Adrenal gland (tissue), 12 donors: ENCODE measurements around the gene ZFHX3. TPM values are rescaled to one million over a fixed set of nuclear protein-coding genes. Genes with fewer than 3 reads are reported as not detected.

Experiments used
- DNase-seq, 7 donors: peaks; one replicate each; pipeline ENCODE4 v3.0.0-alpha.2; 2019 to 2020
- H3K27ac ChIP-seq, 5 donors: fragments of 200-600 bp; sonication (generic) in 4 of 5; 1 replicate in 3 of 5; 2 replicates in 2 of 5; pipeline versions ENCODE4 v1.5.1 to v1.8.0; 2016 to 2020; ENCODE audit warnings: mild to moderate bottlenecking in 1 of 5
- H3K27me3 ChIP-seq: fragments of 200-600 bp; 2 replicates; pipeline ENCODE4 v1.8.0; 2021
- H3K36me3 ChIP-seq, 2 donors: fragments of 200-600 bp; replicated peaks in 1 of 2; 1 replicate in 1 of 2; 2 replicates in 1 of 2; pipeline versions ENCODE4 v1.5.1 to v1.8.0; 2018 to 2022
- H3K4me1 ChIP-seq, 2 donors: fragments of 200-600 bp; replicated peaks in 1 of 2; 1 replicate in 1 of 2; 2 replicates in 1 of 2; pipeline versions ENCODE4 v1.5.1 to v1.8.0; 2018 to 2021
- H3K4me3 ChIP-seq, 4 donors: fragments of 200-600 bp; sonication (generic) in 3 of 4; one replicate each; pipeline ENCODE4 v1.5.1; 2016 to 2018
- H3K9me3 ChIP-seq, 3 donors: fragments of 200-600 bp; sonication (generic) in 1 of 3; replicated peaks in 1 of 3; 1 replicate in 2 of 3; 2 replicates in 1 of 3; pipeline versions ENCODE4 v1.5.1 to v1.8.0; 2016 to 2021
- CTCF ChIP-seq, 6 experiments: fragments of 450-650 bp in 4 of 6; fragments of 200-600 bp in 2 of 6; sonication (generic) in 1 of 6; IDR thresholded peaks; 1 replicate in 5 of 6; 2 replicates in 1 of 6; pipeline versions ENCODE4 v1.5.1 to v1.8.0; 2016 to 2021; ENCODE audit warnings: antibody characterized with exemption in 6 of 6, mild to moderate bottlenecking in 2 of 6, moderate library complexity in 1 of 6
- POLR2A ChIP-seq, 2 donors: fragments of 450-650 bp; IDR thresholded peaks; one replicate each; pipeline ENCODE4 v1.6.1; 2017; ENCODE audit warnings: antibody characterized with exemption in 2 of 2, mild to moderate bottlenecking in 2 of 2, moderate library complexity in 1 of 2
- WGBS, 4 donors: extraction: QIAGEN DNeasy Blood & Tissue Kit in 2 of 4; methylation state at CpG; one replicate each; pipeline versions ENCODE4 v1.1.5 to v1.1.7; 2013 to 2017; 5-methylcytosine and 5-hydroxymethylcytosine counted together
- intact Hi-C, 2 donors: fragments of 100-400 bp; cut with DNase I; formaldehyde crosslinking; loops; one replicate each; pipeline versions ENCODE4 v1.14.1 to v1.15.0; 2022 to 2023
- polyA plus RNA-seq, 3 donors: library from polyadenylated mRNA; stranded (reverse); fragments of 200-250 nt in 2 of 3; fragments of 350-450 nt in 1 of 3; fragmentation: Illumina TruSeq in 1 of 3; extraction: RNeasy Lipid Tissue Mini Kit (QIAGEN cat#74804) in 1 of 3; gene quantifications; one replicate each; pipeline ENCODE4 v1.2.3, GENCODE V29; 2013 to 2014
- total RNA-seq, 9 donors: library from RNA; depleted of rRNA in 4 of 9; stranded (reverse); fragments of >200 nt in 4 of 9; fragments of 120-200 nt in 1 of 9; fragmentation: NEBNext Ultra II Directional in 1 of 9; extraction: Animal tissue kit (Norgen Biotek cat#: 25700) in 1 of 9; gene quantifications; one replicate each; pipeline versions ENCODE4 v1.1.0 to v1.2.4, GENCODE V29; 2013 to 2023
- donor health status: healthy with polysubstance abuse.
- donor health status: Bipolar disorder and iron deficiency.
- donor health status: DM: yes; HTN: yes; CAD: no.
- donor health status: DM: no; HTN: no; CAD: no.
- donor health status: DM: no; HTN: no; CAD: no.
- donor health status: DM: yes; HTN: yes; CAD: no.

ZFHX3 gene
- total and polyA plus RNA-seq, 12 donors = 2.4 to 31.6 (median 19.3) TPM

GRCh38 chr16:73014768-73015167 lies 33.2 kb downstream of the ZFHX3 start:
- H3K27me3 ChIP-seq = no peaks in the 10 kb centered on the region
- no peaks in the 10 kb centered on the region for H3K36me3 ChIP-seq
- H3K9me3 ChIP-seq = no peaks in the 10 kb centered on the region
- WGBS, 4 donors = 85 to 97% (median 91%) methylated on average over 3 of the region's 3 CpGs
- no peak overlapping the region for H3K4me3 ChIP-seq
- DNase-seq = no peak
- no peak for TF ChIP-seq CTCF (IDR thresholded peaks at IDR 0.05)
- TF ChIP-seq POLR2A (IDR thresholded peaks at IDR 0.05) = no peak
- intact Hi-C loops = no loop called here
- H3K4me1 ChIP-seq = peaks cover 21 to 40% of the 10 kb centered on the region in 2 donors
- H3K27ac ChIP-seq = no peak overlapping the region

DNA sequence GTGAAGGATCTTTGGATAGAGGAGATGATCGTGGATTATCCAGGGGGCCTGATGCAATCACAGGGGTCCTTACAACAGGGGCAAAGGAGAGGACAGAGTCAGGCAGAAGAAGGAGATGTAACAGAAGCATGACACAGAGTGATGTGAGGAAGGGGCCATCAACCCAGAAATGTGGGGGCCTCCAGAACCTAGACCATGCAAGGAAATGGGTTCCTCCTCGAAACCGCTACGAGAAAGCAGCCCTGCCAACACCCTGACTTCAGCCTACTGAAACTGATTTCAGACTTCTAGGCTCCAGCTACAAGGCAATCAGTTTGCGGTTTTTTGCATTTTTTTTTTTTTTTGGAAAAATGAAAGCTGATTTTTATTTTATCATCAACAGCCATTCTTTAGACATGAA lies 34.0 kb downstream of the ZFHX3 start:
- WGBS, 4 donors = 95 to 97% (median 96%) methylated on average over 5 of the region's 5 CpGs
- Histone ChIP-seq H3K9me3 (no peaks in the 10 kb centered on the region), H3K27ac (no peak overlapping the region), H3K4me3 (no peak overlapping the region), H3K36me3 (no peaks in the 10 kb centered on the region), H3K27me3 (no peaks in the 10 kb centered on the region), H3K4me1 (peaks cover 13 to 32% of the 10 kb centered on the region in 2 donors)
- no peak for TF ChIP-seq POLR2A (IDR thresholded peaks at IDR 0.05)
- TF ChIP-seq CTCF (IDR thresholded peaks at IDR 0.05) = no peak
- intact Hi-C loops = no loop called here
- no peak for DNase-seq

DNA sequence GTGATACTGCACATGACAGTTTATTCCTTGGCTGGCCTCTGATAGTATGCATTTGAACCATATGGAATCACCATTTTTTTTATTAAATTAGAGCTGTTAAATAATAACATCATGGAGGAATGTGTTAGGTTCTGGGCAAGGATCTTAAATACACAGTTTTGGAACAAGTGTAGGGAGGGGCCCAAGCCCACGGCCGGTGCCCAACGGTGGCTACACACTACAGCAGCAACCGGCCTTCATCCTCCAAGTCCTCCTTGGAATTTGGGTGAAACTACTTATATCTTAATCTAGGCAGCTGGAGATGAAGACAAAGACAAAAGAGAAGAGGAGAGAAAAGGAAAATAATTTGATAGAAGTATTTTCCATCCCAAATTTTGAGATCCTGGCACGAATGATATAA lies 35.6 kb downstream of the ZFHX3 start:
- H3K36me3 ChIP-seq = no peaks in the 10 kb centered on the region
- 92 to 100% (median 93%) methylated on average over 5 of the region's 5 CpGs for WGBS, 4 donors
- H3K27ac ChIP-seq = no peak overlapping the region
- H3K9me3 ChIP-seq = no peaks in the 10 kb centered on the region
- H3K4me3 ChIP-seq = no peak overlapping the region
- DNase-seq = peak in 1 of 7 donors; percentile 7
- H3K27me3 ChIP-seq = no peaks in the 10 kb centered on the region
- H3K4me1 ChIP-seq = peaks cover 8 to 26% of the 10 kb centered on the region in 2 donors
- intact Hi-C loops = no loop called here
- TF ChIP-seq CTCF (IDR thresholded peaks at IDR 0.05) (no peak), POLR2A (IDR thresholded peaks at IDR 0.05) (no peak)

DNA sequence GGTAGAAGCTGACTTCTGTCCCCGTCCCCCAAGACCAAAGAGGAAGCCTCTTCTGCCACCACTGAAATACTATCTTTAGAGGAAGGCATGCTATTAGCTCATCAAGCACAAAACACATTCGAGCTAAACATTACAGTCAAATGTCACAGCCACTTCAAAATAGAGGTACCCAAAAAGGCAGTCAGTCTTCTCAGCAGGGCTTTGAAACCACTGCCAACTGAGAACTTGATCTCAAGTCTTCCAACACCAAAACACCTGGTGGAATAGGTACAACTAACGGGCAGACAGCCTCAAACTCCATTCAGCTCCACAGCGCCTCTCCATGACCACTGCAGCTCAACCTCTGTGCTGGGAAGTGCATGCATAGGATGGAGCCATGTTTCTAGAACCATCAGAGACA lies 36.0 kb downstream of the ZFHX3 start:
- no peaks in the 10 kb centered on the region for H3K27me3 ChIP-seq
- 74 to 82% (median 75%) methylated on average over 4 of the region's 4 CpGs for WGBS, 4 donors
- peak in 1 of 7 donors; percentile 41 for DNase-seq
- H3K36me3 ChIP-seq = no peaks in the 10 kb centered on the region
- H3K4me1 ChIP-seq = peaks cover 8 to 25% of the 10 kb centered on the region in 2 donors
- no peak overlapping the region for H3K27ac ChIP-seq
- H3K4me3 ChIP-seq = no peak overlapping the region
- no peak for TF ChIP-seq CTCF (IDR thresholded peaks at IDR 0.05)
- no peak for TF ChIP-seq POLR2A (IDR thresholded peaks at IDR 0.05)
- intact Hi-C loops = no loop called here
- no peaks in the 10 kb centered on the region for H3K9me3 ChIP-seq
